Testis (tissue), 2 donors: ENCODE data around the gene ELP2.

Experiments used
- POLR2A ChIP-seq: fragments of 450-650 bp; IDR thresholded peaks from one replicate; pipeline ENCODE4 v1.6.1; 2017; ENCODE audit warnings: antibody characterized with exemption, mild to moderate bottlenecking, moderate library complexity
- TF ChIP-seq, protein P1 (sequence below), 3 experiments: fragments of 450-650 bp in 2 of 3; fragments of 200-600 bp in 1 of 3; sonication (generic) in 1 of 3; IDR thresholded peaks; one replicate each; pipeline ENCODE4 v1.5.1; 2016 to 2019; ENCODE audit warnings: antibody characterized with exemption in 3 of 3, mild to moderate bottlenecking in 2 of 3, moderate library complexity in 1 of 3

DNA sequence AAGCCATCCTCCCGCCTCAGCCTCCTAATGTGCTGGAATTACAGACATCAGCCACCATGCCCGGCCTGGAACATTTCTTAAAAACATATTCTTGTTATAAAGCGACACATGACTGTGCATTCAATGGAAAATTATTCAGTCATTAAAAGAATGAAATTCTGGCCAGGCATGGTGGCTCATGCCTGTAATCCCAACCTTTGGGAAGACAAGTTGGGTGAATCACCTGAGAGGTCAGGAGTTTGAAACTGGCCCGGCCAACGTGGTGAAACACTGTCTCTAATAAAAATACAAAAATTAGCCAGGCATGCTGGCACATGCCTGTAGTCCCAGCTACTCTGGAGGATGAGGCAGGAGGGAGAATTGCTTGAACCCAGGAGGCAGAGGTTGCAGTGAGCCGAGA, 40.7 kb upstream of the ELP2 start:
- TF ChIP-seq, protein P1, sequence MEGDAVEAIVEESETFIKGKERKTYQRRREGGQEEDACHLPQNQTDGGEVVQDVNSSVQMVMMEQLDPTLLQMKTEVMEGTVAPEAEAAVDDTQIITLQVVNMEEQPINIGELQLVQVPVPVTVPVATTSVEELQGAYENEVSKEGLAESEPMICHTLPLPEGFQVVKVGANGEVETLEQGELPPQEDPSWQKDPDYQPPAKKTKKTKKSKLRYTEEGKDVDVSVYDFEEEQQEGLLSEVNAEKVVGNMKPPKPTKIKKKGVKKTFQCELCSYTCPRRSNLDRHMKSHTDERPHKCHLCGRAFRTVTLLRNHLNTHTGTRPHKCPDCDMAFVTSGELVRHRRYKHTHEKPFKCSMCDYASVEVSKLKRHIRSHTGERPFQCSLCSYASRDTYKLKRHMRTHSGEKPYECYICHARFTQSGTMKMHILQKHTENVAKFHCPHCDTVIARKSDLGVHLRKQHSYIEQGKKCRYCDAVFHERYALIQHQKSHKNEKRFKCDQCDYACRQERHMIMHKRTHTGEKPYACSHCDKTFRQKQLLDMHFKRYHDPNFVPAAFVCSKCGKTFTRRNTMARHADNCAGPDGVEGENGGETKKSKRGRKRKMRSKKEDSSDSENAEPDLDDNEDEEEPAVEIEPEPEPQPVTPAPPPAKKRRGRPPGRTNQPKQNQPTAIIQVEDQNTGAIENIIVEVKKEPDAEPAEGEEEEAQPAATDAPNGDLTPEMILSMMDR (IDR thresholded peaks at IDR 0.05) = no peak
- TF ChIP-seq POLR2A = no peak
